WERI-Rb-1 (cell line): ENCODE data around the gene CHAT.

Experiments used
- DNase-seq: peaks from one replicate; pipeline ENCODE4 v3.0.0-alpha.2; 2020
- H3K27ac ChIP-seq: fragments of 250-450 bp; sonication (Bioruptor Pico); 2 replicates; pipeline ENCODE4 v1.5.1; 2020; ENCODE audit warnings: mild to moderate bottlenecking, moderate library complexity
- H3K27me3 ChIP-seq: fragments of 250-450 bp; sonication (Bioruptor Pico); 2 replicates; pipeline ENCODE4 v1.5.1; 2021; ENCODE audit warnings: mild to moderate bottlenecking, low read depth, moderate library complexity; ENCODE audit not compliant: insufficient read depth, severe bottlenecking
- H3K36me3 ChIP-seq: fragments of 250-450 bp; sonication (Bioruptor Pico); 2 replicates; pipeline ENCODE4 v1.5.1; 2020; ENCODE audit warnings: mild to moderate bottlenecking, moderate library complexity
- H3K4me3 ChIP-seq: 2 replicates; pipeline ENCODE4 v1.5.1; 2011; ENCODE audit warnings: low read depth, mild to moderate bottlenecking, control low read depth, low read length
- H3K9me3 ChIP-seq: fragments of 250-450 bp; sonication (Bioruptor Pico); 2 replicates; pipeline ENCODE4 v1.5.1; 2021; ENCODE audit warnings: mild to moderate bottlenecking, moderate library complexity; ENCODE audit not compliant: severe bottlenecking
- CTCF ChIP-seq: IDR thresholded peaks from 2 replicates; pipeline ENCODE4 v1.5.1; 2011; ENCODE audit warnings: low read depth, mild to moderate bottlenecking, control low read depth, inconsistent platforms, low read length

CHAT gene

GRCh38 chr10:49624629-49625028 is 10.8 kb downstream of the CHAT start:
- Histone ChIP-seq H3K27me3 (no peaks in the 10 kb centered on the region), H3K27ac (no peak overlapping the region), H3K9me3 (no peaks in the 10 kb centered on the region), H3K36me3 (no peaks in the 10 kb centered on the region), H3K4me3 (no peak overlapping the region)
- TF ChIP-seq CTCF, result no peak
- no peak for DNase-seq

GRCh38 chr10:49625411-49625810 is 11.6 kb downstream of the CHAT start:
- no peak for TF ChIP-seq CTCF
- Histone ChIP-seq H3K9me3 (no peaks in the 10 kb centered on the region), H3K27me3 (no peaks in the 10 kb centered on the region), H3K36me3 (no peaks in the 10 kb centered on the region), H3K27ac (no peak overlapping the region), H3K4me3 (no peak overlapping the region)
- DNase-seq, result no peak

GRCh38 chr10:49627038-49627437 is 13.2 kb downstream of the CHAT start:
- Histone ChIP-seq H3K4me3 (no peak overlapping the region), H3K9me3 (no peaks in the 10 kb centered on the region), H3K27me3 (no peaks in the 10 kb centered on the region), H3K36me3 (no peaks in the 10 kb centered on the region), H3K27ac (no peak overlapping the region)
- TF ChIP-seq CTCF, result no peak
- DNase-seq, result no peak

GRCh38 chr10:49627644-49628247 is 13.9 kb downstream of the CHAT start:
- Histone ChIP-seq H3K36me3 (no peaks in the 10 kb centered on the region), H3K4me3 (no peak overlapping the region), H3K27me3 (no peaks in the 10 kb centered on the region), H3K27ac (no peak overlapping the region), H3K9me3 (no peaks in the 10 kb centered on the region)
- DNase-seq, result no peak
- no peak for TF ChIP-seq CTCF

GRCh38 chr10:49628599-49628998 is 14.8 kb downstream of the CHAT start:
- no peak for TF ChIP-seq CTCF

GRCh38 chr10:49629431-49629881 is 15.6 kb downstream of the CHAT start:
- no peak for TF ChIP-seq CTCF

More at GRCh38 chr10:49628599-49628998, 14.8 kb downstream of the CHAT start:
- Histone ChIP-seq H3K36me3 (no peaks in the 10 kb centered on the region), H3K4me3 (no peak overlapping the region), H3K27ac (peak overlapping the region; percentile 60), H3K9me3 (no peaks in the 10 kb centered on the region), H3K27me3 (no peaks in the 10 kb centered on the region)
- no peak for DNase-seq

More at GRCh38 chr10:49629431-49629881, 15.6 kb downstream of the CHAT start:
- Histone ChIP-seq H3K4me3 (no peak overlapping the region), H3K36me3 (no peaks in the 10 kb centered on the region), H3K27ac (peak overlapping the region; percentile 60), H3K9me3 (no peaks in the 10 kb centered on the region), H3K27me3 (no peaks in the 10 kb centered on the region)
- peak; percentile 81 for DNase-seq
